Activated CD4-positive, alpha-beta T cell treated with anti-CD3 and anti-CD28 coated beads for 36 hours (primary cell): ENCODE data around the gene CBFA2T2. TPM values are rescaled to one million over a fixed set of nuclear protein-coding genes. Genes with fewer than 3 reads are reported as not detected.
A peak's percentile ranks its signal among the peaks of the same experiment; 100 is the strongest.
"Not testable (repeated sequence)": the region's sequence is repeated elsewhere in the genome, so short reads cannot be mapped to it uniquely, and the experiment has no call there.

Experiments used
- ATAC-seq: fragments of 200-7000 bp; cut with Tn5 transposase; one replicate; pipeline ENCODE4 v1.10.0; 2021; ENCODE audit warnings: mild to moderate bottlenecking, moderate library complexity
- CTCF ChIA-PET: fragments of 350-600 bp; sonication (Branson Sonifier 250); formaldehyde crosslinking; loops from one replicate; lab custom pipeline; 2021; ENCODE audit warnings: antibody characterized with exemption; lab: Charles Lee
- POLR2A ChIA-PET: fragments of 350-600 bp; sonication (Branson Sonifier 250); formaldehyde crosslinking; loops from one replicate; lab custom pipeline; 2021; ENCODE audit warnings: antibody characterized with exemption, inconsistent platforms; lab: Charles Lee
- DNase-seq: peaks from one replicate; pipeline ENCODE4 v3.0.0-alpha.2; 2020
- H3K27ac Mint-ChIP-seq: one replicate; pipeline ENCODE4 v1.8.0; 2021; ENCODE audit warnings: mixed read lengths
- H3K27me3 Mint-ChIP-seq: one replicate; pipeline ENCODE4 v1.8.0; 2021; ENCODE audit warnings: mixed read lengths
- H3K36me3 Mint-ChIP-seq: one replicate; pipeline ENCODE4 v1.8.0; 2021; ENCODE audit warnings: low read depth, mixed read lengths
- H3K4me1 Mint-ChIP-seq: one replicate; pipeline ENCODE4 v1.8.0; 2021; ENCODE audit warnings: mixed read lengths
- H3K4me3 Mint-ChIP-seq: one replicate; pipeline ENCODE4 v1.8.0; 2021; ENCODE audit warnings: mild to moderate bottlenecking, moderate library complexity, mixed read lengths
- H3K9me3 Mint-ChIP-seq: one replicate; pipeline ENCODE4 v1.8.0; 2021; ENCODE audit warnings: low read depth, mixed read lengths
- intact Hi-C, 2 experiments: fragments of 100-400 bp; cut with DNase I in 1 of 2; cut with micrococcal nuclease in 1 of 2; formaldehyde crosslinking; loops; one replicate each; pipeline versions ENCODE4 v1.14.2 to v1.15.1; 2022 to 2024; cut with DNase I, micrococcal nuclease
- total RNA-seq, 2 experiments: library from RNA; stranded (reverse); gene quantifications; one replicate each; pipeline ENCODE4 v1.2.3, GENCODE V29; 2021

CBFA2T2 gene
- total RNA-seq, 2 experiments from 2014 or later: 10.9 to 12.9 TPM

- intact Hi-C loops: loop anchor here (5.0 to 10.0 kb wide), 2 partner anchors 112 to 180 kb away; partner anchors contain the start of genes ACTL10 (in 1 of the 2), C20orf144 (in 1 of the 2) and ZNF341 (in 1 of the 2)
- no peaks in the 10 kb centered on the region for H3K27me3 Mint-ChIP-seq
- CTCF ChIA-PET: interaction anchor here (1.0 kb wide), 2 partner anchors 9 to 85 kb away, joined by 3 read pairs; no protein-coding TSS in a partner anchor
- peak overlapping the region; percentile 21 for H3K27ac Mint-ChIP-seq
- ATAC-seq: no peak
- peaks cover 30% of the 10 kb centered on the region for H3K4me1 Mint-ChIP-seq
- H3K9me3 Mint-ChIP-seq: no peaks in the 10 kb centered on the region
- peaks cover 12% of the 10 kb centered on the region for H3K36me3 Mint-ChIP-seq
- POLR2A ChIA-PET: interaction anchor here (0.6 kb wide), 1 partner anchor 832 kb away, joined by 3 read pairs; no protein-coding TSS in a partner anchor
- DNase-seq: no peak
- H3K4me3 Mint-ChIP-seq: no peak overlapping the region
These were observed 62.6 kb downstream of the CBFA2T2 start for GRCh38 chr20:33552519-33552918.

GRCh38 chr20:33553516-33553915 is 63.6 kb downstream of the CBFA2T2 start:
- ChIA-PET POLR2A (interaction anchor here (0.8 kb wide), 1 partner anchor 811 kb away, joined by 3 read pairs; no protein-coding TSS in a partner anchor), CTCF (interaction anchor here (1.0 kb wide), 1 partner anchor 10 kb away, joined by 3 read pairs; no protein-coding TSS in a partner anchor)
- Mint-ChIP-seq H3K4me3 (no peak overlapping the region), H3K9me3 (no peaks in the 10 kb centered on the region), H3K27ac (no peak overlapping the region), H3K27me3 (no peaks in the 10 kb centered on the region), H3K4me1 (peaks cover 30% of the 10 kb centered on the region), H3K36me3 (peaks cover 14% of the 10 kb centered on the region)
- DNase-seq (no peak), ATAC-seq (no peak)
- intact Hi-C loops: loop anchor here (5.0 to 10.0 kb wide), 2 partner anchors 111 to 179 kb away; partner anchors contain the start of genes ACTL10 (in 1 of the 2), C20orf144 (in 1 of the 2) and ZNF341 (in 1 of the 2)

- POLR2A ChIA-PET: interaction anchor here (0.6 to 1.6 kb wide), 5 partner anchors 38 to 438 kb away, joined by 3 to 10 read pairs (median 4); partner anchors contain the start of genes CBFA2T2 and RALY
- Mint-ChIP-seq H3K27ac (peak overlapping the region; percentile 77), H3K9me3 (no peaks in the 10 kb centered on the region), H3K4me1 (peaks cover 30% of the 10 kb centered on the region), H3K36me3 (peaks cover 13% of the 10 kb centered on the region), H3K27me3 (no peaks in the 10 kb centered on the region), H3K4me3 (no peak overlapping the region)
- intact Hi-C loops: loop anchor here (1.0 to 10.0 kb wide), 11 partner anchors 37 to 438 kb away; partner anchors contain the start of genes ACTL10 (in 2 of the 2), C20orf144 (in 1 of the 2), CBFA2T2 (in 1 of the 2) and CHMP4B (in 1 of the 2)
- CTCF ChIA-PET: interaction anchor here (0.8 to 1.1 kb wide), 3 partner anchors 65 to 113 kb away, joined by 3 to 4 read pairs (median 3); partner anchors contain the start of gene CBFA2T2
- DNase-seq: peak; percentile 44
- peak; percentile 99 for ATAC-seq
These were observed 65.1 kb downstream of the CBFA2T2 start for GRCh38 chr20:33554914-33555420.

GRCh38 chr20:33555755-33556154 is 65.9 kb downstream of the CBFA2T2 start:
- H3K4me3 Mint-ChIP-seq: no peak overlapping the region
- H3K27ac Mint-ChIP-seq: peak overlapping the region; percentile 91
- intact Hi-C loops: loop anchor here (1.0 to 10.0 kb wide), 10 partner anchors 37 to 437 kb away; partner anchors contain the start of genes ACTL10 (in 2 of the 2), C20orf144 (in 1 of the 2), CBFA2T2 (in 1 of the 2) and CHMP4B (in 1 of the 2)
- H3K9me3 Mint-ChIP-seq: no peaks in the 10 kb centered on the region
- ATAC-seq (no peak), DNase-seq (no peak)
- CTCF ChIA-PET: no interaction called here
- POLR2A ChIA-PET: interaction anchor here (1.6 kb wide), 1 partner anchor 66 kb away, joined by 10 read pairs; the partner anchor contains the start of gene CBFA2T2
- H3K4me1 Mint-ChIP-seq: peaks cover 30% of the 10 kb centered on the region
- H3K36me3 Mint-ChIP-seq: peaks cover 12% of the 10 kb centered on the region
- H3K27me3 Mint-ChIP-seq: no peaks in the 10 kb centered on the region

GRCh38 chr20:33556246-33556645 is 66.3 kb downstream of the CBFA2T2 start:
- Mint-ChIP-seq H3K27me3 (no peaks in the 10 kb centered on the region), H3K36me3 (peaks cover 11% of the 10 kb centered on the region), H3K9me3 (no peaks in the 10 kb centered on the region), H3K27ac (peak overlapping the region; percentile 91), H3K4me3 (no peak overlapping the region), H3K4me1 (peaks cover 30% of the 10 kb centered on the region)
- ATAC-seq: no peak
- ChIA-PET POLR2A (no interaction called here), CTCF (no interaction called here)
- no peak for DNase-seq
- intact Hi-C loops: loop anchor here (5.0 to 10.0 kb wide), 4 partner anchors 36 to 114 kb away; partner anchors contain the start of genes ACTL10 (in 1 of the 2), C20orf144 (in 1 of the 2) and SNTA1 (in 1 of the 2)

GRCh38 chr20:33558348-33559144 is 68.7 kb downstream of the CBFA2T2 start:
- intact Hi-C loops: loop anchor here (5.0 to 10.0 kb wide), 4 partner anchors 34 to 116 kb away; partner anchors contain the start of genes ACTL10 (in 1 of the 2), C20orf144 (in 1 of the 2) and SNTA1 (in 1 of the 2)
- no peak for ATAC-seq
- no peaks in the 10 kb centered on the region for H3K27me3 Mint-ChIP-seq
- H3K4me1 Mint-ChIP-seq: peaks cover 22% of the 10 kb centered on the region
- no peaks in the 10 kb centered on the region for H3K9me3 Mint-ChIP-seq
- H3K36me3 Mint-ChIP-seq: peaks cover 6% of the 10 kb centered on the region
- POLR2A ChIA-PET: no interaction called here
- no peak overlapping the region for H3K27ac Mint-ChIP-seq
- no peak overlapping the region for H3K4me3 Mint-ChIP-seq
- CTCF ChIA-PET: interaction anchor here (0.7 to 1.3 kb wide), 2 partner anchors 13 to 19 kb away, joined by 3 read pairs; no protein-coding TSS in a partner anchor
- no peak for DNase-seq

- Mint-ChIP-seq H3K27ac (no peak overlapping the region), H3K4me3 (no peak overlapping the region), H3K27me3 (no peaks in the 10 kb centered on the region), H3K4me1 (peaks cover 17% of the 10 kb centered on the region), H3K9me3 (no peaks in the 10 kb centered on the region), H3K36me3 (peaks cover 6% of the 10 kb centered on the region)
- intact Hi-C loops: loop anchor here (5.0 to 10.0 kb wide), 4 partner anchors 33 to 117 kb away; partner anchors contain the start of genes ACTL10 (in 1 of the 2), C20orf144 (in 1 of the 2) and SNTA1 (in 1 of the 2)
- POLR2A ChIA-PET: no interaction called here
- no peak for ATAC-seq
- CTCF ChIA-PET: interaction anchor here (0.6 kb wide), 1 partner anchor 40 kb away, joined by 3 read pairs; no protein-coding TSS in a partner anchor
- DNase-seq: no peak
These were observed 69.3 kb downstream of the CBFA2T2 start for GRCh38 chr20:33559212-33559611.

GRCh38 chr20:33560026-33560425 is 70.1 kb downstream of the CBFA2T2 start:
- DNase-seq: no peak
- Mint-ChIP-seq H3K27me3 (no peaks in the 10 kb centered on the region), H3K9me3 (no peaks in the 10 kb centered on the region), H3K36me3 (peaks cover 6% of the 10 kb centered on the region), H3K27ac (no peak overlapping the region), H3K4me1 (peaks cover 14% of the 10 kb centered on the region), H3K4me3 (no peak overlapping the region)
- POLR2A ChIA-PET: no interaction called here
- intact Hi-C loops: no loop called here
- CTCF ChIA-PET: interaction anchor here (0.6 to 1.1 kb wide), 3 partner anchors 10 to 373 kb away, joined by 3 read pairs; no protein-coding TSS in a partner anchor
- ATAC-seq: no peak

GRCh38 chr20:33561053-33561452 is 71.2 kb downstream of the CBFA2T2 start:
- intact Hi-C loops, H3K36me3 Mint-ChIP-seq, CTCF ChIA-PET, H3K9me3 Mint-ChIP-seq, H3K4me3 Mint-ChIP-seq, H3K4me1 Mint-ChIP-seq, H3K27me3 Mint-ChIP-seq, DNase-seq, H3K27ac Mint-ChIP-seq, ATAC-seq: not testable (repeated sequence)
- POLR2A ChIA-PET: interaction anchor here (1.0 kb wide), 1 partner anchor 16 kb away, joined by 4 read pairs; no protein-coding TSS in a partner anchor

GRCh38 chr20:33561692-33562601 is 72.1 kb downstream of the CBFA2T2 start:
- Mint-ChIP-seq H3K4me1 (peaks cover 4% of the 10 kb centered on the region), H3K4me3 (no peak overlapping the region), H3K9me3 (no peaks in the 10 kb centered on the region), H3K27me3 (no peaks in the 10 kb centered on the region), H3K27ac (no peak overlapping the region), H3K36me3 (peaks cover 6% of the 10 kb centered on the region)
- intact Hi-C loops: no loop called here
- POLR2A ChIA-PET: interaction anchor here (1.0 kb wide), 1 partner anchor 15 kb away, joined by 4 read pairs; no protein-coding TSS in a partner anchor
- CTCF ChIA-PET: interaction anchor here (0.6 to 1.1 kb wide), 3 partner anchors 15 to 87 kb away, joined by 3 read pairs; no protein-coding TSS in a partner anchor
- no peak for ATAC-seq
- no peak for DNase-seq
